ENCODE results near the gene ME3. TPM values are rescaled to one million over a fixed set of nuclear protein-coding genes. Genes with fewer than 3 reads are reported as not detected.
"Not testable (repeated sequence)": the region's sequence is repeated elsewhere in the genome, so short reads cannot be mapped to it uniquely, and the experiment has no call there.

The ME3 gene
- total RNA-seq, 1 donor from 2014 or later: 0.92 TPM

GRCh38 chr11:86431258-86431657 lies 241.2 kb downstream of the ME3 start:
- no peak for TF ChIP-seq CTCF (IDR thresholded peaks at IDR 0.05; ENCODE audit: unreplicated experiment)
- H3K36me3 Mint-ChIP-seq (ENCODE audit: low read depth, unreplicated experiment): no peaks in the 10 kb centered on the region
- no peak overlapping the region for H3K27ac Mint-ChIP-seq (ENCODE audit: unreplicated experiment)
- no peak overlapping the region for H3K4me3 Mint-ChIP-seq (ENCODE audit: unreplicated experiment)
- no peaks in the 10 kb centered on the region for H3K27me3 Mint-ChIP-seq (ENCODE audit: unreplicated experiment)
- no peaks in the 10 kb centered on the region for H3K4me1 Mint-ChIP-seq (ENCODE audit: unreplicated experiment)
- H3K9me3 Mint-ChIP-seq (ENCODE audit: unreplicated experiment): no peaks in the 10 kb centered on the region
- DNase-seq (ENCODE audit: low spot score): no peak

GRCh38 chr11:86427441-86427840 lies 245.0 kb downstream of the ME3 start:
- peaks cover 8% of the 10 kb centered on the region for H3K4me1 Mint-ChIP-seq (ENCODE audit: unreplicated experiment)
- no peaks in the 10 kb centered on the region for H3K36me3 Mint-ChIP-seq (ENCODE audit: low read depth, unreplicated experiment)
- DNase-seq (ENCODE audit: low spot score): no peak
- peaks cover 3% of the 10 kb centered on the region for H3K27me3 Mint-ChIP-seq (ENCODE audit: unreplicated experiment)
- H3K27ac Mint-ChIP-seq (ENCODE audit: unreplicated experiment): no peak overlapping the region
- no peak overlapping the region for H3K4me3 Mint-ChIP-seq (ENCODE audit: unreplicated experiment)
- no peaks in the 10 kb centered on the region for H3K9me3 Mint-ChIP-seq (ENCODE audit: unreplicated experiment)
- no peak for TF ChIP-seq CTCF (IDR thresholded peaks at IDR 0.05; ENCODE audit: unreplicated experiment)

DNA sequence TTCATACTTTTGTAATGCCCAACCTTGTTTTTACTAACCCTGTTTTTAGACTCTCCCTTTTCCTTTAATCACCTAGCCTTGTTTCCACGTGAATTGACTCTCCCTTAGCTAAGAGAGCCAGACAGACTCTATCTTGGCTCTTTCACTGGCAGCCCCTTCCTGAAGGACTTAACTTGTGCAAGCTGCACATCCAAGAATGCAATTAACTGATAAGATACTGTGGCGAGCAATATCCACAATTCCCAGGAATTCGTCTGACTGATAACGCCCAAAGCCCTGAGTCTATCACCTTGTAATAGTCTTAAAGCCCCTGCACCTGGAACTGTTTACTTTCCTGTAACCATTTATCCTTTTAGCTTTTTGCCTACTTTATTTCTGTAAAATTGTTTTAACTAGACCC lies 248.9 kb downstream of the ME3 start:
- DNase-seq (ENCODE audit: low spot score); H3K4me3 Mint-ChIP-seq (ENCODE audit: unreplicated experiment); H3K27me3 Mint-ChIP-seq (ENCODE audit: unreplicated experiment); H3K36me3 Mint-ChIP-seq (ENCODE audit: low read depth, unreplicated experiment); H3K27ac Mint-ChIP-seq (ENCODE audit: unreplicated experiment); H3K4me1 Mint-ChIP-seq (ENCODE audit: unreplicated experiment); H3K9me3 Mint-ChIP-seq (ENCODE audit: unreplicated experiment): not testable (repeated sequence)

- no peak overlapping the region for H3K4me3 Mint-ChIP-seq (ENCODE audit: unreplicated experiment)
Observed at GRCh38 chr11:86422371-86422770, 250.0 kb downstream of the ME3 start.

DNA sequence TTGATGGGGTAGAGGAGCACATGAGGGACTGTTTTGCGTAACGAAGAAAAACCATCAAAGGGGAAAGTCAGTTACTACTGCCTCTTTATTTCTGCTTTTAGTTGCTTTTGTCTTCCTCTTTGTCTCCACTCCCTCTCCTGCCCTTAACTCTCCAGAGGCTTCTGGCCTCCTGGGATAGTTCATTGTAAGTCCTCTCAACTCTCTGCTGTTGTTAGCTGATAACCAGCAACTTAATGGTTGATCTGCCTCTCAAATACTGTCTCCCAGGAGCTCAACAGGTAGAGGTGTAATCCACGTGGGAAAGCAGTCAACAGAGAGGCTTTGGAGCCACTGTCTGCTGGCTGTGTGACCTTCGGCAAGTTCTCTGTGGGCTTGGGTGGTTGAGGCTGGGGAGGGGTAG lies 250.5 kb downstream of the ME3 start:
- peaks cover 8% of the 10 kb centered on the region for H3K4me1 Mint-ChIP-seq (ENCODE audit: unreplicated experiment)
- H3K9me3 Mint-ChIP-seq (ENCODE audit: unreplicated experiment): no peaks in the 10 kb centered on the region
- H3K27ac Mint-ChIP-seq (ENCODE audit: unreplicated experiment): no peak overlapping the region
- H3K27me3 Mint-ChIP-seq (ENCODE audit: unreplicated experiment): peaks cover 3% of the 10 kb centered on the region
- no peak for TF ChIP-seq CTCF (IDR thresholded peaks at IDR 0.05; ENCODE audit: unreplicated experiment)
- no peak overlapping the region for H3K4me3 Mint-ChIP-seq (ENCODE audit: unreplicated experiment)
- DNase-seq (ENCODE audit: low spot score): no peak
- no peaks in the 10 kb centered on the region for H3K36me3 Mint-ChIP-seq (ENCODE audit: low read depth, unreplicated experiment)

More at GRCh38 chr11:86422371-86422770, 250.0 kb downstream of the ME3 start:
- H3K4me1 Mint-ChIP-seq (ENCODE audit: unreplicated experiment): peaks cover 8% of the 10 kb centered on the region
- TF ChIP-seq CTCF (IDR thresholded peaks at IDR 0.05; ENCODE audit: unreplicated experiment): no peak
- H3K36me3 Mint-ChIP-seq (ENCODE audit: low read depth, unreplicated experiment): no peaks in the 10 kb centered on the region
- no peak overlapping the region for H3K27ac Mint-ChIP-seq (ENCODE audit: unreplicated experiment)
- no peaks in the 10 kb centered on the region for H3K9me3 Mint-ChIP-seq (ENCODE audit: unreplicated experiment)
- peaks cover 3% of the 10 kb centered on the region for H3K27me3 Mint-ChIP-seq (ENCODE audit: unreplicated experiment)
- no peak for DNase-seq (ENCODE audit: low spot score)

DNA sequence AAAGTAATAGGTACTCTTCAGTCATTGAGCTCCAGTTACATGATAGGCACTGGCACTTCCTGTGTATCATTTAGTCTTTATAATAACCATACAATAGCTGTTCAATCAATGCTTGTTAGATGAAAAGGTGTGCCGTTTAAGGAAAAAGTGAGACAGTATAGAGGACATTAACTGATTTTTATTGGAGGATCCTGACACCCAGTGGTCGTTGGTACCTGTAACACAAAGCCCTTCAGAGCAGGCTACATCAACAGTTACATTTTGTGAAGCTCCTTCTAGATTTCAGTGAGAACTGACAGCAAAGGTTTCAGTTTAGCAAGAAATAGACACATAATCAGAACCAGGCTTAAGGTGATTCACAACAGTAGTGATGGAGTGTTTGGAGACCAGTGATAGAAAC lies 253.5 kb downstream of the ME3 start:
- H3K27ac Mint-ChIP-seq (ENCODE audit: unreplicated experiment): no peak overlapping the region

More for the DNA sequence above, 253.5 kb downstream of the ME3 start:
- no peaks in the 10 kb centered on the region for H3K9me3 Mint-ChIP-seq (ENCODE audit: unreplicated experiment)
- peaks cover 7% of the 10 kb centered on the region for H3K4me1 Mint-ChIP-seq (ENCODE audit: unreplicated experiment)
- H3K36me3 Mint-ChIP-seq (ENCODE audit: low read depth, unreplicated experiment): no peaks in the 10 kb centered on the region
- no peak overlapping the region for H3K4me3 Mint-ChIP-seq (ENCODE audit: unreplicated experiment)
- DNase-seq (ENCODE audit: low spot score): no peak
- H3K27me3 Mint-ChIP-seq (ENCODE audit: unreplicated experiment): peaks cover 2% of the 10 kb centered on the region
- no peak for TF ChIP-seq CTCF (IDR thresholded peaks at IDR 0.05; ENCODE audit: unreplicated experiment)

All from endothelial cell (in vitro differentiated cells).